Thymus (tissue), 11 donors: ENCODE data around the gene PWWP2B. TPM values are rescaled to one million over a fixed set of nuclear protein-coding genes. Genes with fewer than 3 reads are reported as not detected.

Source experiments
- DNase-seq, 9 donors: peaks; one replicate each; pipeline ENCODE4 v3.0.0-alpha.2; 2013; ENCODE audit warnings: low spot score in 9 of 9, low read depth in 6 of 9, missing footprints in 1 of 9
- H3K27ac ChIP-seq, 2 donors: one replicate each; pipeline ENCODE4 v1.5.1; 2013; ENCODE audit warnings: control low read depth in 1 of 2, low read depth in 1 of 2, low read length in 1 of 2, mild to moderate bottlenecking in 1 of 2, moderate library complexity in 1 of 2
- H3K27me3 ChIP-seq, 2 donors: one replicate each; pipeline ENCODE4 v1.5.1; 2013; ENCODE audit warnings: low read length in 1 of 2; ENCODE audit not compliant: control insufficient read depth in 2 of 2, insufficient read depth in 1 of 2
- H3K36me3 ChIP-seq, 2 donors: one replicate each; pipeline ENCODE4 v1.5.1; 2013; ENCODE audit warnings: low read length in 1 of 2, mild to moderate bottlenecking in 1 of 2, moderate library complexity in 1 of 2; ENCODE audit not compliant: control insufficient read depth in 2 of 2, insufficient read depth in 2 of 2
- H3K4me1 ChIP-seq, 2 donors: one replicate each; pipeline ENCODE4 v1.5.1; 2013; ENCODE audit warnings: low read length in 2 of 2; ENCODE audit not compliant: control insufficient read depth in 2 of 2, insufficient read depth in 2 of 2
- H3K4me3 ChIP-seq, 2 donors: one replicate each; pipeline ENCODE4 v1.5.1; 2013; ENCODE audit warnings: low read length in 2 of 2, control low read depth in 1 of 2, mild to moderate bottlenecking in 1 of 2
- H3K9me3 ChIP-seq, 2 donors: one replicate each; pipeline ENCODE4 v1.5.1; 2013; ENCODE audit warnings: low read length in 1 of 2, mild to moderate bottlenecking in 1 of 2; ENCODE audit not compliant: control insufficient read depth in 2 of 2, insufficient read depth in 1 of 2
- WGBS: extraction: QIAGEN DNeasy Blood & Tissue Kit; methylation state at CpG from one replicate; pipeline ENCODE4 v1.1.7; 2013; 5-methylcytosine and 5-hydroxymethylcytosine counted together
- polyA plus RNA-seq: library from polyadenylated mRNA; stranded (reverse); fragments of 200-250 nt; gene quantifications from one replicate; pipeline ENCODE4 v1.2.3, GENCODE V29; 2013
- total RNA-seq: library from RNA; stranded (reverse); fragments of 120-200 nt; gene quantifications from one replicate; pipeline ENCODE4 v1.2.4, GENCODE V29; 2013
- donor health status: healthy.

Gene PWWP2B
- total and polyA plus RNA-seq, 2 donors: 5.1 to 9.8 TPM

DNA sequence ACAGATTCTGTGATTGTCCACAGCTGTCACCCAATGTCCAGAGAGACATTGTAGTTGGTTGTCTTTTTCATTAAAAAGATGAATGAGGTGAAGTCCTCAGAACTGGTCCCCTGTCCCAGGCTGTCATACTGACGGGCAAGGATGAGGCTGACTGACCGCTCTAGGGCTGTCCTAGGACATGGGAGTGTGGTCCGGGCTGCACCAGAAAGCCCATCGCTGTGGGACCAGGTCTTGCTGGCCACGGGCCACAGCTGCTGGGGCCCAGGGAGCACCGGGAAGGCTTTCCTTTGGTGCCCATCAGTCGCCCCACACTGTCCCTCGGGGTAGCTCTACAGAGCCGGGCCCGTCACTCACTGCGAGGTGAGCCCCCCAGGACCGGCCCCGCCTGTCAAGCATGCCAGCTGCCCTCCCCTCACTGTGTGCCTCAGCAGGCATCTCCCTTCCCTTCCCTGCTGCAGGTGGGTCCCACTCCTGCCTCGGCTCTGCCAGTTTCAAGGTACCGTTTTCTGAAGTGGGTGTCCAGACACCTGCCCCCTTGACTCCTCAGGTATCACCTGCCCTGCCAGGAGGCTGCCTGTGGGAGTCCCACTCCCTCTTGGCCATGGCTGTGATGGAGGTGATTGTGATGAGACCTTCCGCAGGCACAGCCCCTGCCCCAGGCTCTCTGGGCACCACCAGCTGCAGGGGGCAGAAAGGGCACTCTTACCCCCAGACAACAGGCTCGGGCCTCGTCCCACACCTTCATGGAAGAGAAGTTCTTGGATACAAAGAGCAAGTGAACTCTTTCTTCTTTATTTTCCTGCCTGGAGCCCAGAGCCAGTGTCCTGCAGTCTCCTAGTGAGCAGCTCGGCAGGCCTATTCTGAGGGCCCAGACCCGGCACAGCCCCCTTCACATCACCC lies 43.3 kb upstream of the PWWP2B start:
- WGBS: 92% methylated on average over 20 of the region's 20 CpGs
- H3K27ac ChIP-seq: no peak overlapping the region
- H3K9me3 ChIP-seq: peaks cover 0 to 3% of the 10 kb centered on the region in 2 donors
- peaks cover 0 to 7% of the 10 kb centered on the region in 2 donors for H3K36me3 ChIP-seq
- H3K4me3 ChIP-seq: no peak overlapping the region
- H3K27me3 ChIP-seq: no peaks in the 10 kb centered on the region
- no peaks in the 10 kb centered on the region for H3K4me1 ChIP-seq
- no peak for DNase-seq

DNA sequence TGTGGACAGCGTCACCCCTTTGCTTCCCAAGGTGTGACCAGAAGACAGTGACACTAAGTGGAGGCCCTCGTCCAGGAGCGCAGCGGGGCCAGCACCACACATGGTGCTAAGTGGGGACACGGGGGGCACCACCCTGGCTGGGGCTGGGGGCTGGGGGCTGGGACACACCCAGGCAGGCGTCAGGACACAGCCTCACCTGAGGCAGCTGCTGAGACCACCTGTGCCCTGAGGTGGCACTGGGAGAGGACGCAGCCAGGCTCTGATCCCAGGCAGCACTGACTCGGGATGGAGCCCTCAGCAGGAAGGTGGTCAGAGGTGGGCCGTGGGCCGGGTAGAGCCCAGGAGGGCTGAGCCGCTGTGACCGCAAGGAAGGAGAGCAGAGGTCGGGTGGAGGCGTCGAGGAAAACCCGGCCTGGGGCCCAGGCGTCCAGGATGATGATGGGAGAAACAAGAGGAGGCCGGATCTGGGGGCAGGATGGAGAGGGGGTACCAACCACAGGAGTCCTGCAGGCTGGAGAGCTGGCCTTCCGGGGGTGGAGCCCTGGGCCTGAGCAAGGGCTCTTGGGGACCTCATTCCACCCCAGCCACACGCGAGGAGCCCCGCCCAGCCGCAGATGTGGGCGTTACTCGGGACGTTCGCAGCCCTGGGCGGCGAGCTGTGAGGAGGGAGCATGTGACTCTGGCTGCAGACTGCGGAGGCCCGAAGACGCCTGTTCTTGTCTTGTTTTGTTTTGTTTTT lies 42.5 kb upstream of the PWWP2B start:
- H3K9me3 ChIP-seq: peaks cover 0 to 3% of the 10 kb centered on the region in 2 donors
- WGBS: 96% methylated on average over 32 of the region's 32 CpGs
- H3K27ac ChIP-seq: no peak overlapping the region
- peaks cover 0 to 7% of the 10 kb centered on the region in 2 donors for H3K36me3 ChIP-seq
- no peaks in the 10 kb centered on the region for H3K27me3 ChIP-seq
- no peaks in the 10 kb centered on the region for H3K4me1 ChIP-seq
- no peak overlapping the region for H3K4me3 ChIP-seq
- no peak for DNase-seq

DNA sequence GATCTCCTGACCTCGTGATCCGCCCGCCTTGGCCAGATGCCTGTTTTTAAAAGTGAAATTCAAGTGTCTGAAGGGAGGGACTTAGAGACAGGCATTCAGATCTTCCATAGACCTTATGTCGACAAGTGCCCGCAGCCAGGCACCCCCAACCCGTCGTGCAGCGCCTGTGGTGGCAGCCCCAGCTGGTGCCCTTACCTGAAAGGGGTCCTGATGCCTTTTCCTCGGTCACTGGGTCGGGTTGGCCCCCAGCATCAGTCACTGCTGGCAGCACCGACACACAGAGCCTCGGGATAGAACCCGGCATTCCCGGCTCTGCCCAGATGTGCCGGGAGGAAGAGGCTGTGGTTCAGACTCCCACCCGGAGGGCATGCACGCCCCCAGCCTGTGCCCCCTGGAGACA lies 41.7 kb upstream of the PWWP2B start:
- WGBS: 96% methylated on average over 17 of the region's 17 CpGs
- H3K9me3 ChIP-seq: peaks cover 0 to 3% of the 10 kb centered on the region in 2 donors
- H3K36me3 ChIP-seq: peaks cover 0 to 6% of the 10 kb centered on the region in 2 donors
- no peak overlapping the region for H3K27ac ChIP-seq
- H3K27me3 ChIP-seq: no peaks in the 10 kb centered on the region
- H3K4me3 ChIP-seq: no peak overlapping the region
- DNase-seq: no peak
- no peaks in the 10 kb centered on the region for H3K4me1 ChIP-seq

DNA sequence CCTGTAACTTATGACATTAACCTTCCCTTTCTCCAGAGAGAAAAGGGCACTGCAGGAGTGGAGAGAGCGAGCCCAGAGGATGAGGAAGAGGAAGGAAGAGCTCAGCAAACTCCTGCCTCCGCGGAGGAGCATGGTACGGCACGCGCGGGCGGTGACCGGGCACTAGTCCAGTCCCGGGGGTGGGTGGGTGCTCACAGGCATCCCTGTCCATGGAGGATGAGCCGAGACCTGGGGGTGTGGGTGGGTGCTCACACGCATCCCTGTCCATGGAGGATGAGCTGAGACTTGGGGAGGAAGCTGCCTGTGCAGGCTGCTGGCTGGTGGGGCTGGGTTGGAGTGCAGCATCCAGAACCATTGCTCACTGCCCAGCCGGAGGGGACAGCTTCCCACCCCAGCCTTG lies 41.2 kb upstream of the PWWP2B start:
- Histone ChIP-seq H3K9me3 (peaks cover 0 to 3% of the 10 kb centered on the region in 2 donors), H3K27me3 (no peaks in the 10 kb centered on the region), H3K27ac (no peak overlapping the region), H3K4me3 (no peak overlapping the region), H3K36me3 (peaks cover 0 to 4% of the 10 kb centered on the region in 2 donors), H3K4me1 (no peaks in the 10 kb centered on the region)
- WGBS: 97% methylated on average over 13 of the region's 13 CpGs
- no peak for DNase-seq

DNA sequence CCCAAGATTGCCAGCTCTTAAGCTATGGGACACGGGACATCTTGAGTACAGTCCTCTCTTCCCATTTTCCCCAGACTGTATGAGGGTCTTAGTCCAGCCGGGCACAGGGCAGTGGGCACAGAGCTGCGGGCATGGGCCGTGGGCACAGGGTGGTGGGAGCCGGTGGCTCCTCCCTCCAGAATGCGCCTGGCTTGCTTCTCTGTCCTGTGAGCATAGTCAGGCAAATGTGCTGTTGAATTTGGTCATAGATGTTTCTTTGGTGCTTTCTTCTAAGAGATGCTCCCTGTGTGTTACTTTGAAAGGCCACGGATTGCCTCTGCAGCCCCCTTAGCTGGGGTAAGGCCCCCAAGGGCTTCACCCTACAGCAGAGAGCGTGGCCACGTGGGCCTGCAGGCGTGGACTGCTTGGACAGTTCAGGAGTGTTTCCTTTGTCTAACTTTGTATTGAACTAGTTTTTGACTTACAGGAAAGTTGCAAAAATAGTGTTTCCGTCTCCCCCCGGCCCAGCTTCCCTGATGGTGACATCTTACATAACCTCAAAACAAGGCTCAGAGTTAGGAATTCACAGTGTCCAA lies 40.3 kb upstream of the PWWP2B start:
- Histone ChIP-seq H3K27ac (no peak overlapping the region), H3K9me3 (peaks cover 0 to 3% of the 10 kb centered on the region in 2 donors), H3K4me3 (no peak overlapping the region), H3K27me3 (no peaks in the 10 kb centered on the region), H3K36me3 (peaks cover 4 to 5% of the 10 kb centered on the region in 2 donors), H3K4me1 (no peaks in the 10 kb centered on the region)
- WGBS: 98% methylated on average over 12 of the region's 12 CpGs
- no peak for DNase-seq

DNA sequence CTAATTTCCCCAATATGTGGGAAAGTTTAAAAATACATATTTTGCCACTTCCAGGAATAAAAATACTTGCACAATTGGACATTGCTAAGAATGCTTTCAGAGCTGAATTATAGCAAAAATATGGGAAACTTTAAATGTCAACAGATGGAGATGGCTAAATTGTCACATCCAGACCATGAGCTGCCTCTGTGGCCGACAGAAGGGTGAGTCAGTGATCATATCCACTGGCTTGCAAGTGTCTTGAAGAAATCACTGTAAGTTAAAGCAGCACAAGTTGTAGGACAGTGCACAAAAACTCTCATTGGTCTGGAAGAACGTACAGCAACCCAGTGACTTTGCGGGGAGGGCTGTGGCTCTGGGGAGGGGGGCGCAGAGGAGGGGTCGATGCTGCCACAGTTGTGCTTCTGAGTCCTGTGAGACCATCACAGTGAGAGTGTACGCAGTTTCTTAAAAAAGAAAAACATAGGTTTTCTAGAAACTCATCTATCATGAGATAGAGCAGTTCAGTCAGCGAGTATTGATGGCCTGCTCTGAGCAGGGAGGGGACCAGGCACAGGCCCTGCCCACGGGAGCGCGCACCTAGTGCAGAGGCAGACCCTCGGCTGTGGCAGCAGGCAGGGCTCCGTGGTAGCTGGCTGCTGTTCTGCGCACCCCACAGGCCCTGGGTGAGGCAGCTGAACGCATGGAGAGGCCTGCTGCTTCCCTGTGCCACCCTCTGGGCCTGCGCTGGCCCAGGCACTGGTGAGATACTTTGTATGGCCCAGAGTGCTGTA lies 39.5 kb upstream of the PWWP2B start:
- 99% methylated on average over 15 of the region's 15 CpGs for WGBS
- no peak for DNase-seq

DNA sequence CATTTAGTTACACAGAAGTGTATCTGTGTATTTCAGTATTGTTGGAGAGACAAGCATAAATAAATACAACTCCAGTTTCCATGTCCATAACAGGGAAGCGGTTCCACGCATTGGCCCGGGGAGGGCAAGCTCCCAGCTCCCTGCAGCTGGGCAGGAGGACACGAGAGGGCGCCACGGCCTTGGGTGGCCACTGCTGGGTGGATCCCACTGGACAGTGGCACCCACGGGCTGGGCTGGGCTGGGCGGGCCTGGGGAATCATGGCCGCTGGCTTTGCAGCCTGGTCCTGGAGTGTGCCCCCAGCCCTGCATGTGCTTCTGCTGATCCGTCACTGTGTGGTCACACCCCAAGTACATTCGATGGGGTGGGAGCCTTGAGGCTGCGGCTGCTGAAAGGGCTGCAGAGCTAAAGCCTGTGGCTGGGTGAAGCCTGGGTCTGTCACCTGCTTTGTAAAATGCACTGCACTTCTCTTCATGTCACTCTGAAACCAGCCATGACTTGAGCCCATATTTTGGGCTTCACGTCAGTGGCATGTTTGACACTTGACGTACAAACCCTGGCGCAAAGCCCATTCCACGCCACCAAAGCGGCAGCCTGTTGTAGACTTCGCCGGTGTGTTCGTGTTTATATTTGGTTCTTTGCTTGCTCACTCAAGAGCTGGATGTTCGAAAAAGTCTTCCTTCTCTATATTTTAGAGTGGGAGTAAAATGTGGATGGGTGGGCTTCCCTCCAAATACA lies 37.5 kb upstream of the PWWP2B start:
- 83% methylated on average over 21 of the region's 21 CpGs for WGBS
- H3K36me3 ChIP-seq: peaks cover 5 to 9% of the 10 kb centered on the region in 2 donors

More for the DNA sequence above, 39.5 kb upstream of the PWWP2B start:
- H3K4me1 ChIP-seq: no peaks in the 10 kb centered on the region
- no peak overlapping the region for H3K27ac ChIP-seq
- H3K4me3 ChIP-seq: no peak overlapping the region
- no peaks in the 10 kb centered on the region for H3K27me3 ChIP-seq
- H3K9me3 ChIP-seq: peaks cover 0 to 3% of the 10 kb centered on the region in 2 donors
- peaks cover 5 to 9% of the 10 kb centered on the region in 2 donors for H3K36me3 ChIP-seq

DNA sequence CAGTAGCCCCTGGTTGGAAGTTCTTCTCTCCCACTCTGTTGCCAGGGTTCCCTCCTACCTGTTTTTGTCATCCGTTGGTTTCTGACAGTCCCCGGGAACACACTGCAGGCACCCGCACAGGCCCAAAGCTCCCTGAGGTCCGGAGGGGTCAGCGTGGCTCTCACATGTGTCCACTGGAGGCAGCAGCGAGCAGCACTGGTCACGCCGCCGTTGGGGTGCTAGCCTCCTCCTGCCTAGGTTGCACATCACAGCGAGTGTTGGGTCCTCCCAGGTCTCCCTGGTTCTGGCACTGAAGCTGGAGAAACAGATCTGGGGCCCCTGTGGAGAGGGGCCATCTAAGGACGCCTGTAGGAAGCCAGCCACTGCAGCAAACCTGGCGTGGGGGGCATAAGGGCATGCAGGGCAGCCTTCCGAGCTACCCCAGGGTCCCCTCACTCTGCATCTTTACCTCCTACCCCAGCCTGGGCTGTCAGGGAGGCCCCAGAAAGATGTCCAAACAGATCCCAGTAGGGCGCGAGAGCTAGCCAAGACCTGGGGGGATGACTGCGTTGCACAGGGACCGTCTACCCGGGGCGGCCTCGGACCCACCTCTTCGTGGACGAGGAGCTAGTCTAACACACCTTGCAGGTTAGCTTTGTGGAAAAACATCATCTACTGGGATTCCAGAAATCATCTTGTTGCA lies 36.1 kb upstream of the PWWP2B start:
- no peaks in the 10 kb centered on the region for H3K27me3 ChIP-seq
- no peak for DNase-seq
- no peak overlapping the region for H3K27ac ChIP-seq
- no peaks in the 10 kb centered on the region for H3K4me1 ChIP-seq
- WGBS: 88% methylated on average over 22 of the region's 22 CpGs
- no peak overlapping the region for H3K4me3 ChIP-seq
- peaks cover 5 to 12% of the 10 kb centered on the region in 2 donors for H3K36me3 ChIP-seq
- H3K9me3 ChIP-seq: peaks cover 3% of the 10 kb centered on the region in 2 donors

More for the DNA sequence above, 37.5 kb upstream of the PWWP2B start:
- no peak overlapping the region for H3K27ac ChIP-seq
- no peaks in the 10 kb centered on the region for H3K27me3 ChIP-seq
- DNase-seq: no peak
- no peaks in the 10 kb centered on the region for H3K4me1 ChIP-seq
- peaks cover 1 to 3% of the 10 kb centered on the region in 2 donors for H3K9me3 ChIP-seq
- H3K4me3 ChIP-seq: no peak overlapping the region
